GM12801 (cell line): ENCODE results near the gene IQCK.

Source experiments
- TF ChIP-seq, protein P1 (sequence below): IDR thresholded peaks from one replicate; pipeline ENCODE4 v1.5.1; 2011; ENCODE audit warnings: control low read depth; ENCODE audit not compliant: insufficient read length; ENCODE audit errors: extremely low read depth

IQCK gene

GRCh38 chr16:19875900-19876299 lies 157.8 kb downstream of the IQCK start:
- TF ChIP-seq, protein P1, sequence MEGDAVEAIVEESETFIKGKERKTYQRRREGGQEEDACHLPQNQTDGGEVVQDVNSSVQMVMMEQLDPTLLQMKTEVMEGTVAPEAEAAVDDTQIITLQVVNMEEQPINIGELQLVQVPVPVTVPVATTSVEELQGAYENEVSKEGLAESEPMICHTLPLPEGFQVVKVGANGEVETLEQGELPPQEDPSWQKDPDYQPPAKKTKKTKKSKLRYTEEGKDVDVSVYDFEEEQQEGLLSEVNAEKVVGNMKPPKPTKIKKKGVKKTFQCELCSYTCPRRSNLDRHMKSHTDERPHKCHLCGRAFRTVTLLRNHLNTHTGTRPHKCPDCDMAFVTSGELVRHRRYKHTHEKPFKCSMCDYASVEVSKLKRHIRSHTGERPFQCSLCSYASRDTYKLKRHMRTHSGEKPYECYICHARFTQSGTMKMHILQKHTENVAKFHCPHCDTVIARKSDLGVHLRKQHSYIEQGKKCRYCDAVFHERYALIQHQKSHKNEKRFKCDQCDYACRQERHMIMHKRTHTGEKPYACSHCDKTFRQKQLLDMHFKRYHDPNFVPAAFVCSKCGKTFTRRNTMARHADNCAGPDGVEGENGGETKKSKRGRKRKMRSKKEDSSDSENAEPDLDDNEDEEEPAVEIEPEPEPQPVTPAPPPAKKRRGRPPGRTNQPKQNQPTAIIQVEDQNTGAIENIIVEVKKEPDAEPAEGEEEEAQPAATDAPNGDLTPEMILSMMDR, result no peak

GRCh38 chr16:19876501-19877059 lies 158.5 kb downstream of the IQCK start:
- TF ChIP-seq, protein P1, result no peak

- TF ChIP-seq, protein P1, result no peak
These were observed 160.7 kb downstream of the IQCK start for GRCh38 chr16:19878757-19879156.

DNA sequence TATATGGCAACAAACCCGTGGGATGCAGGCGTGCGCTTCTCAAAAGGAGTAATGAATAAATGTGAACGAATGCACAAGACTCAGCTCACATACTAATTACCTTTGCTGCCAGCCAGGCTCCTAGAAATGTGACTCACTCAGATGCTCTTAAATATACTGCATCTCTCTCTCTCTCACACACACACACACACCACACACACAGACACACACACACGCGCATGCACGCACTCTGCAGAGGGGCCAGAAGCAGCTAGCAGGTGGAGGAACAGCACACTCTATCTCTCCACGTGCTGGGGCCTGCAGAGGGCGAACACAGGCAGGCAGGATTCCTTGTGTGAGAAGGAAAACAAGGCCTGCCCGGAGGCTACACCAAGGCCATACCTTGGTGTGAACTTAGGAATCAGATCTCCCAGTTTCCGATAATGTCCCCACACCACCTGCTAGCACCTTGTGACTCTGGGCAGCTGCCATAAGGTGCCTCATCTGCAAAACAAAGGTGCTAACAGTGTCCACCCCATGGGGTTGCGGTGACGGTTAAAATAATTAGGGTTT lies 161.2 kb downstream of the IQCK start:
- TF ChIP-seq, protein P1, result no peak

DNA sequence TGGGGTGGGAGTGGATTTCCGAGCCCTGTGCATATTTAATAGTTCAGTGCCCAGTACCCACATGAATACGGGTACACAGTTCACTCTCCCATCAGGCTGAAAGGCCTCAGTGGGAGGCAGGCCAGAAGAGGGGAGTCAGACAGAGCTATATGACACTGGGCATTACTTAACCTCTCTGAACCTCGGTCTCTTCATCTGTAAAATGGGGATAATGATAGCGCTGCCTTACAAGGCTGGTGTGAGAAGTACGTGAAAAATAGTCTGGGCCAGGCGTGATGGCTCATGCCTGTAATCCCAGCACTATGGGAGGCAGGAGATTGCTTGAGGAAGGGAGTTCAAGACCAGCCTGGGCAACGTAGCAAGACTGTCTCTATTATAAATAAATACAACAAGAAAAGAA lies 163.0 kb downstream of the IQCK start:
- TF ChIP-seq, protein P1, result no peak

DNA sequence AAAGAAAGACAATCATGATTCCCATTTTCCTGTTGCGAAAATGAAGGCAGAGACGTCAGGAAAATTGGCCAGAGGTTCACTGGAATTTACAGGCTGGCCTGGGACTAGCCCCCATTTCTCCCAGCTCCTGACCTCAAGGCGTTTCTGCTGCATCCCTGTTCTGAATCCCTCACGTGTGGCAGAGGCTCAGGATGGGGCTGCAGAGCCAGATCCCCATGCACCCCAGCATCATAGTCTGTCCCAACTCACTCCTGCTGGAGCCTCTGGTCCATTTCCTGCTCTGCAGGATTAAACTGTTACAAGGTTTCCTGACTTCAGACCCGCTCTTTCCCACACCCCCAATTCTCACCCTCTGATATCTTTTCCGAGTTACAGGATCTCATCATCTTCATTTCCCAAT lies 163.7 kb downstream of the IQCK start:
- TF ChIP-seq, protein P1, result no peak

DNA sequence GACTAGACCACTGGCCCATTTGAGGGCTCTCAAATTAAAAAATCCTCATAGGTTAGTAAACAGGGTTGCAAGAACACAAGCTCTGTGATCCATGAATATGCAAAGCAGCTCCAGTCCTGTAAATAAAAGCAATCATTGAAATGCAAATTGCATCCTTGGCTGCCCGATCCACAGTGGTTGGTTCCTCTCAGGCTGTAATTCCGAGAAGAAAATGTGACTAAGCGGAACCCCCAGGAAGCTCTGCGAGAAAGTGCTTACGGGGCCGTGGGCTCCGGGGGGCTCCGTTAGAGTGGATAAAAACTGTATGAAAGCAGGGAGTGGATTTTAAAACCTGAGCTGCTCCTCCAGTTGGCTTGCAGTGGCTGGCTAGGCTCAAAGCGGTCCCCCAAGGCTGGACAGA lies 164.1 kb downstream of the IQCK start:
- TF ChIP-seq, protein P1, result no peak
